Measurements from ENCODE around the gene SPHK1. TPM values are rescaled to one million over a fixed set of nuclear protein-coding genes. Genes with fewer than 3 reads are reported as not detected.
A peak's percentile ranks its signal among the peaks of the same experiment; 100 is the strongest.

SPHK1 gene
- total RNA-seq, 2 donors from 2014 or later: 2.4 to 6.0 TPM

GRCh38 chr17:76369804-76370203 lies 14.6 kb upstream of the SPHK1 start:
- Mint-ChIP-seq H3K27ac (no peak overlapping the region), H3K4me1 (peaks cover 2% of the 10 kb centered on the region), H3K36me3 (ENCODE audit: low read depth) (no peaks in the 10 kb centered on the region), H3K4me3 (no peak overlapping the region), H3K27me3 (peaks cover 8% of the 10 kb centered on the region)
- ATAC-seq (no peak), DNase-seq (no peak)
- no peaks in the 10 kb centered on the region for H3K9me3 ChIP-seq (ENCODE audit: control insufficient read depth, low read length, poor library complexity, severe bottlenecking)

GRCh38 chr17:76370261-76370993 lies 14.0 kb upstream of the SPHK1 start:
- H3K4me3 Mint-ChIP-seq: no peak overlapping the region
- H3K36me3 Mint-ChIP-seq (ENCODE audit: low read depth): no peaks in the 10 kb centered on the region
- H3K9me3 ChIP-seq (ENCODE audit: control insufficient read depth, low read length, poor library complexity, severe bottlenecking): no peaks in the 10 kb centered on the region
- DNase-seq (no peak), ATAC-seq (no peak)
- peaks cover 2% of the 10 kb centered on the region for H3K4me1 Mint-ChIP-seq
- peaks cover 8% of the 10 kb centered on the region for H3K27me3 Mint-ChIP-seq
- no peak overlapping the region for H3K27ac Mint-ChIP-seq

- no peaks in the 10 kb centered on the region for H3K9me3 ChIP-seq (ENCODE audit: control insufficient read depth, low read length, poor library complexity, severe bottlenecking)
- peaks cover 8% of the 10 kb centered on the region for H3K27me3 Mint-ChIP-seq
- no peak overlapping the region for H3K27ac Mint-ChIP-seq
- H3K4me1 Mint-ChIP-seq: peaks cover 2% of the 10 kb centered on the region
- no peaks in the 10 kb centered on the region for H3K36me3 Mint-ChIP-seq (ENCODE audit: low read depth)
- no peak overlapping the region for H3K4me3 Mint-ChIP-seq
- no peak for DNase-seq
- ATAC-seq: no peak
Measured at GRCh38 chr17:76371656-76372628, 12.5 kb upstream of the SPHK1 start.

- Mint-ChIP-seq H3K27me3 (no peaks in the 10 kb centered on the region), H3K4me1 (peaks cover 2% of the 10 kb centered on the region), H3K4me3 (no peak overlapping the region), H3K27ac (no peak overlapping the region), H3K36me3 (ENCODE audit: low read depth) (no peaks in the 10 kb centered on the region)
- DNase-seq: no peak
- no peaks in the 10 kb centered on the region for H3K9me3 ChIP-seq (ENCODE audit: control insufficient read depth, low read length, poor library complexity, severe bottlenecking)
- no peak for ATAC-seq
Measured at GRCh38 chr17:76376318-76377133, 7.9 kb upstream of the SPHK1 start.

GRCh38 chr17:76378548-76379274 lies 5.7 kb upstream of the SPHK1 start:
- H3K9me3 ChIP-seq (ENCODE audit: control insufficient read depth, low read length, poor library complexity, severe bottlenecking): no peaks in the 10 kb centered on the region
- no peak overlapping the region for H3K27ac Mint-ChIP-seq
- no peak for DNase-seq
- H3K27me3 Mint-ChIP-seq: no peaks in the 10 kb centered on the region
- H3K4me3 Mint-ChIP-seq: no peak overlapping the region
- peaks cover 4% of the 10 kb centered on the region for H3K4me1 Mint-ChIP-seq
- no peaks in the 10 kb centered on the region for H3K36me3 Mint-ChIP-seq (ENCODE audit: low read depth)
- no peak for ATAC-seq

- Mint-ChIP-seq H3K4me3 (no peak overlapping the region), H3K4me1 (peaks cover 6% of the 10 kb centered on the region), H3K27ac (no peak overlapping the region), H3K36me3 (ENCODE audit: low read depth) (no peaks in the 10 kb centered on the region), H3K27me3 (no peaks in the 10 kb centered on the region)
- ATAC-seq (no peak), DNase-seq (no peak)
- no peaks in the 10 kb centered on the region for H3K9me3 ChIP-seq (ENCODE audit: control insufficient read depth, low read length, poor library complexity, severe bottlenecking)
Measured at GRCh38 chr17:76379275-76379641, 5.2 kb upstream of the SPHK1 start.

GRCh38 chr17:76379646-76380376 lies 4.6 kb upstream of the SPHK1 start:
- DNase-seq: no peak
- Mint-ChIP-seq H3K36me3 (ENCODE audit: low read depth) (no peaks in the 10 kb centered on the region), H3K4me1 (peaks cover 6% of the 10 kb centered on the region), H3K27me3 (no peaks in the 10 kb centered on the region), H3K27ac (no peak overlapping the region), H3K4me3 (no peak overlapping the region)
- ATAC-seq: no peak
- no peaks in the 10 kb centered on the region for H3K9me3 ChIP-seq (ENCODE audit: control insufficient read depth, low read length, poor library complexity, severe bottlenecking)

GRCh38 chr17:76381633-76382350 lies 2.6 kb upstream of the SPHK1 start:
- no peak for DNase-seq
- Mint-ChIP-seq H3K4me1 (peaks cover 9% of the 10 kb centered on the region), H3K36me3 (ENCODE audit: low read depth) (no peaks in the 10 kb centered on the region), H3K27me3 (no peaks in the 10 kb centered on the region), H3K27ac (no peak overlapping the region), H3K4me3 (peak overlapping the region; percentile 28)
- H3K9me3 ChIP-seq (ENCODE audit: control insufficient read depth, low read length, poor library complexity, severe bottlenecking): no peaks in the 10 kb centered on the region
- ATAC-seq: no peak

GRCh38 chr17:76382351-76382802 lies 2.0 kb upstream of the SPHK1 start:
- no peaks in the 10 kb centered on the region for H3K36me3 Mint-ChIP-seq (ENCODE audit: low read depth)
- H3K27me3 Mint-ChIP-seq: no peaks in the 10 kb centered on the region
- peak overlapping the region; percentile 94 for H3K4me3 Mint-ChIP-seq
- no peak for DNase-seq
- peaks cover 9% of the 10 kb centered on the region for H3K4me1 Mint-ChIP-seq
- ATAC-seq: no peak
- no peak overlapping the region for H3K27ac Mint-ChIP-seq
- no peaks in the 10 kb centered on the region for H3K9me3 ChIP-seq (ENCODE audit: control insufficient read depth, low read length, poor library complexity, severe bottlenecking)

GRCh38 chr17:76382803-76383545 lies 1.4 kb upstream of the SPHK1 start:
- no peaks in the 10 kb centered on the region for H3K36me3 Mint-ChIP-seq (ENCODE audit: low read depth)
- ATAC-seq (peak; percentile 66), DNase-seq (peak in 2 of 3 donors; percentile 16 to 26)
- peaks cover 9% of the 10 kb centered on the region for H3K4me1 Mint-ChIP-seq
- peak overlapping the region; percentile 94 for H3K4me3 Mint-ChIP-seq
- H3K27ac Mint-ChIP-seq: no peak overlapping the region
- no peaks in the 10 kb centered on the region for H3K27me3 Mint-ChIP-seq
- no peaks in the 10 kb centered on the region for H3K9me3 ChIP-seq (ENCODE audit: control insufficient read depth, low read length, poor library complexity, severe bottlenecking)

- no peak for DNase-seq
- no peaks in the 10 kb centered on the region for H3K27me3 Mint-ChIP-seq
- ATAC-seq: peak; percentile 51
- H3K36me3 Mint-ChIP-seq (ENCODE audit: low read depth): no peaks in the 10 kb centered on the region
- H3K4me1 Mint-ChIP-seq: peaks cover 9% of the 10 kb centered on the region
- peak overlapping the region; percentile 41 for H3K27ac Mint-ChIP-seq
- no peaks in the 10 kb centered on the region for H3K9me3 ChIP-seq (ENCODE audit: control insufficient read depth, low read length, poor library complexity, severe bottlenecking)
- H3K4me3 Mint-ChIP-seq: peak overlapping the region; percentile 94
Measured at GRCh38 chr17:76383546-76384221, 725 bp upstream of the SPHK1 start.
